K562 (cell line): ENCODE results near the gene SMC4. TPM values are rescaled to one million over a fixed set of nuclear protein-coding genes. Genes with fewer than 3 reads are reported as not detected.
A peak's percentile ranks its signal among the peaks of the same experiment; 100 is the strongest.

ENCODE experiments used
- ATAC-seq: fragments of 200-7000 bp; cut with Tn5 transposase; 3 replicates; pipeline ENCODE4 v1.9.1; 2020; ENCODE audit warnings: moderate library complexity
- BruUV-seq: library from RNA; stranded (reverse); fragments of 400-500 nt; replicated peaks from 2 replicates; lab custom pipeline; 2021; lab: Mats Ljungman, UMichigan
- CTCF ChIA-PET: fragments of 300-600 bp; formaldehyde crosslinking; extraction: SDS; loops from one replicate; lab custom pipeline; 2021; ENCODE audit warnings: low intra/inter-chr PET ratio; lab: Yijun Ruan, JAX
- POLR2A ChIA-PET: fragments of 300-600, 350-650 bp; sonication (Branson Sonifier 250); formaldehyde crosslinking; extraction: SDS; loops from one replicate; lab custom pipeline; 2021; ENCODE audit warnings: antibody characterized with exemption, inconsistent platforms; lab: Yijun Ruan, JAX
- DNase-seq, 4 experiments: peaks; one replicate each; pipeline versions ENCODE4 v3.0.0 to v3.0.0-alpha.2; 2011 to 2018; ENCODE audit warnings: low spot score in 3 of 4, mixed read lengths in 3 of 4; ENCODE audit errors: extremely low read depth in 1 of 4
- FAIRE-seq: peaks from 2 replicates; lab custom pipeline; 2011; peaks lifted over from hg19 to GRCh38; lab: Jason Lieb, UNC
- H2AFZ ChIP-seq: 2 replicates; pipeline ENCODE4 v1.6.0; 2011; ENCODE audit warnings: low read depth, low read length, control low read depth, inconsistent platforms
- H3K27ac ChIP-seq: fragments of 200-600 bp; 3 replicates; pipeline ENCODE4 v1.8.0; 2011; ENCODE audit warnings: low read depth, mild to moderate bottlenecking, control low read depth, inconsistent platforms, low read length, moderate library complexity, mixed read lengths; ENCODE audit errors: extremely low read depth
- H3K27me3 ChIP-seq, 2 experiments: fragments of 300-600 bp in 1 of 2; 2 replicates in 1 of 2; 3 replicates in 1 of 2; pipeline versions ENCODE4 v1.6.0 to v1.8.0; 2011; ENCODE audit warnings: inconsistent platforms in 2 of 2, low read length in 2 of 2, mild to moderate bottlenecking in 1 of 2, mixed read lengths in 1 of 2, moderate library complexity in 1 of 2; ENCODE audit not compliant: control insufficient read depth in 2 of 2, insufficient read depth in 2 of 2
- H3K36me3 ChIP-seq: fragments of 300-600 bp; 3 replicates; pipeline ENCODE4 v1.8.0; 2011; ENCODE audit warnings: mild to moderate bottlenecking, low read length, inconsistent platforms; ENCODE audit not compliant: control insufficient read depth, insufficient read depth
- H3K4me1 ChIP-seq, 2 experiments: fragments of 200-600 bp in 1 of 2; replicated peaks in 1 of 2; 2 replicates in 1 of 2; 3 replicates in 1 of 2; pipeline versions ENCODE4 v1.5.1 to v1.8.0; 2011; ENCODE audit warnings: inconsistent platforms in 2 of 2, low read length in 2 of 2, mild to moderate bottlenecking in 1 of 2, mixed read lengths in 1 of 2, moderate library complexity in 1 of 2; ENCODE audit not compliant: control insufficient read depth in 2 of 2, insufficient read depth in 2 of 2
- H3K4me2 ChIP-seq: 2 replicates; pipeline ENCODE4 v1.6.1; 2011; ENCODE audit warnings: low read length, control low read depth, inconsistent platforms, mixed read lengths; ENCODE audit not compliant: insufficient read depth
- H3K4me3 ChIP-seq: fragments of 200-600 bp; sonication (generic), shearing (Covaris generic); 2 replicates; pipeline ENCODE4 v1.5.1; 2016; ENCODE audit warnings: control low read depth, inconsistent platforms
- H3K79me2 ChIP-seq: fragments of 200-600 bp; 3 replicates; pipeline ENCODE4 v1.8.0; 2011; ENCODE audit warnings: low read length, inconsistent platforms; ENCODE audit not compliant: control insufficient read depth, insufficient read depth
- H3K9ac ChIP-seq, 2 experiments: 2 replicates each; pipeline versions ENCODE4 v1.6.0 to v1.6.1; 2011; ENCODE audit warnings: low read depth in 2 of 2, low read length in 2 of 2, control low read depth in 1 of 2, inconsistent platforms in 1 of 2, mild to moderate bottlenecking in 1 of 2, mixed read lengths in 1 of 2; ENCODE audit not compliant: insufficient read depth in 1 of 2
- H3K9me1 ChIP-seq: one replicate; pipeline ENCODE4 v1.6.0; 2011; ENCODE audit warnings: inconsistent platforms, mild to moderate bottlenecking, low read length, moderate library complexity; ENCODE audit not compliant: control insufficient read depth, insufficient read depth
- H3K9me3 ChIP-seq: replicated peaks from 2 replicates; pipeline ENCODE4 v1.5.1; 2011; ENCODE audit warnings: low read depth, low read length, inconsistent platforms; ENCODE audit not compliant: control insufficient read depth, insufficient read depth
- H4K20me1 ChIP-seq: replicated peaks from 2 replicates; pipeline ENCODE4 v1.6.1; 2011; ENCODE audit warnings: low read length, inconsistent platforms, mixed read lengths; ENCODE audit not compliant: control insufficient read depth, insufficient read depth
- ETS1 ChIP-seq: conservative IDR thresholded peaks from 2 replicates; pipeline ENCODE4 v1.6.1; 2011; ENCODE audit warnings: low read depth, mild to moderate bottlenecking, low read length; ENCODE audit not compliant: control insufficient read depth
- HNRNPH1 ChIP-seq: fragments of 200-400 bp; formaldehyde crosslinking; optimal IDR thresholded peaks from 2 replicates; pipeline ENCODE3; 2017; ENCODE audit warnings: low read depth, mild to moderate bottlenecking, low read length, moderate library complexity
- KDM4B ChIP-seq, 2 experiments: fragments of 450-650 bp in 1 of 2; sonication (generic) in 1 of 2; IDR thresholded peaks; 2 replicates each; pipeline ENCODE4 v1.6.1; 2016 to 2017; ENCODE audit warnings: borderline replicate concordance in 2 of 2, antibody characterized with exemption in 1 of 2, low read depth in 1 of 2, mild to moderate bottlenecking in 1 of 2
- NFXL1 ChIP-seq: fragments of 450-650 bp; formaldehyde crosslinking; IDR thresholded peaks from 2 replicates; pipeline ENCODE4 v1.4.0; 2021; ENCODE audit warnings: mild to moderate bottlenecking
- RB1 ChIP-seq: fragments of 450-650 bp; IDR thresholded peaks from 2 replicates; pipeline ENCODE4 v1.6.1; 2017; ENCODE audit warnings: low read depth, mild to moderate bottlenecking
- ZNF561 ChIP-seq: fragments of 450-650 bp; formaldehyde crosslinking; conservative IDR thresholded peaks from 2 replicates; pipeline ENCODE4 v1.4.0; 2020; ENCODE audit warnings: mild to moderate bottlenecking, moderate library complexity
- ZNF707 ChIP-seq: fragments of 250-450 bp; sonication (Bioruptor Pico); conservative IDR thresholded peaks from 2 replicates; pipeline ENCODE4 v1.8.0; 2022; ENCODE audit warnings: inconsistent platforms, mild to moderate bottlenecking, moderate library complexity
- ZSCAN29 ChIP-seq: fragments of 450-650 bp; IDR thresholded peaks from 2 replicates; pipeline ENCODE4 v1.6.1; 2017
- WGBS: fragments of 100-300 bp; shearing (Covaris generic); methylation state at CpG from one replicate; pipeline ENCODE4 v1.1.6; 2016; ENCODE audit warnings: low coverage, mixed read lengths; ENCODE audit not compliant: insufficient coverage; ENCODE audit errors: missing lambda C conversion rate; 5-methylcytosine and 5-hydroxymethylcytosine counted together
- in situ Hi-C: fragments of 300-500 bp; cut with MboI; formaldehyde crosslinking; loops from 4 replicates; pipeline ENCODE4 v1.15.0; 2018; ENCODE audit warnings: inconsistent platforms, mixed read lengths
- intact Hi-C: fragments of 100-400 bp; cut with micrococcal nuclease; formaldehyde crosslinking; loops from 2 replicates; pipeline ENCODE4 v1.14.2; 2022
- polyA plus RNA-seq, 8 experiments: library from polyadenylated mRNA; depleted of rRNA in 4 of 8; stranded (reverse) in 5 of 8; unstranded in 3 of 8; fragments of >200 nt; fragmentation: Nextera tagmentation in 2 of 8; fragmentation: Illumina TruSeq in 1 of 8; extraction: Ambion mirVana in 2 of 8; extraction: Trizol in 1 of 8; gene quantifications; 2 replicates each; pipeline versions ENCODE4 v1.2.1 to v1.2.3, GENCODE V29; 2011 to 2014; ENCODE audit warnings: inconsistent platforms in 1 of 8, missing spikeins in 1 of 8
- total RNA-seq, 7 experiments: library from RNA; depleted of rRNA in 6 of 7; stranded (reverse); fragments of >200 nt in 6 of 7; fragmentation: Illumina TruSeq in 2 of 7; extraction: Trizol in 2 of 7; gene quantifications; 2 replicates each; pipeline versions ENCODE4 v1.2.1 to v1.2.3, GENCODE V29; 2011 to 2021; ENCODE audit warnings: low replicate concordance in 1 of 7
- TF ChIP-seq, protein P1 (sequence below): fragments of 250-450 bp; sonication (Bioruptor Pico); IDR thresholded peaks from 2 replicates; pipeline ENCODE4 v1.5.1; 2021; ENCODE audit warnings: mild to moderate bottlenecking

SMC4 gene
- total and polyA plus RNA-seq, 9 of the 15 experiments (the other 6 are each of a cell fraction or from before 2014, with no cell fraction given), result 87.9 to 347 (median 176) TPM

DNA sequence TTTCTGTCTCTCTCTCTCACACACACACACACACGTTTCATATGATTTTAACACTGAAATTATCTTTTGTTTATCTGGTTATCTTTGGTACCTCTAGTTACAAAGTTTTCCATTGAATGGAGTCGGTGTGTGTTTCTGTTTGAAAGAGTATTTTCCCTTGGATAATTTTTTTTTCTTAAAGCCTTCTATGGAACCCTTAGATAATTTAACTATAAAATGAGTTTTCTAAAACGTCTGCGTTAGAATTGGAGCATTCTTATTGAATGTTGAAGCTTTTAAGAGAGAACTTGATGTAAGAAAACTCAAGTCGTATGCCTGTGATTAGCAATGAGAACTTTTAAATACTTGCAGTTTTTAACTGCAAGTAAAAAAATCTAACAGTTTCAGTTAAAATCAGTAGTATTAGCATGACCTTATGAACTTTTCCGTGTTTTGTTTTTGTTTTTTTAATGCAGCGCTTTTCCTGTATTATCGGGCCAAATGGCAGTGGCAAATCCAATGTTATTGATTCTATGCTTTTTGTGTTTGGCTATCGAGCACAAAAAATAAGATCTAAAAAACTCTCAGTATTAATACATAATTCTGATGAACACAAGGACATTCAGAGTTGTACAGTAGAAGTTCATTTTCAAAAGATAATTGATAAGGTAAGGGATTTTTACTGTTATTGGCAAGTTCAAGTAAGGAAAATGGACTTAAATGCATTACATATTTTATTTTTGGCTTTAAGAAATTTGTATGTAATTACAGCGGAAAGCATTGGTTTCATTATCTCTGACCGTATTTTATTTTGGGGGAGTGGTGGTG lies 3.0 kb downstream of the SMC4 start (continued):
- no peak for TF ChIP-seq KDM4B (IDR thresholded peaks at IDR 0.05; ENCODE audit: borderline replicate concordance in 2 of 2, low read depth in 1 of 2)

DNA sequence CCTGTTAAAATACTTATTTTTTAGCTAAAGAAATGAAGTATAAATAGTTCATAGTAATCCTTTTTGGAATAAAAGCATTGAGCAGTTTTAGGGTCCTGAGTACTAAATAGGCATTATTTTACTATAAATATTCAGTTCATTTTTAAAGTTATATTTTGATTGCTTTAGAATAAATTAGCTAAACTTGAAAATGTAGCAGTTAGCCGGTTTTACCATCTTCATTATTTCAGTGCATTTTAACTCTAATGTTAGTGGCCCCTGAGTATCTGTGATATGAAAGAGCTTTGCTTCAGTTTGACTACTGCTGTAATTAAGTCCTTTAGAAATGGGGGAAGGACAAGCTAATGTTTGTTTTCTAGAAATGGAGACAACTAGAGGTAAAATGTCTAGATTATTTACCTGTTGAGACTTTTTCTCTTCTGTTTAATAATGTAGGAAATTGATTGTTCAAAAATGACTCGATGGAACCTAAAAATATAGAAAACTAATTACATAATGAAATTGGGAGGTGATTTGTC lies 3.6 kb downstream of the SMC4 start:
- peak overlapping the region in 1 of 2 experiments; percentile 98; a peak in 2 of 4 replicates for H3K9ac ChIP-seq
- intact Hi-C loops, result loop anchor here (5.0 kb wide), 2 partner anchors 71 to 176 kb away; partner anchors contain the start of gene C3orf80

More for the DNA sequence above, 3.6 kb downstream of the SMC4 start:
- Histone ChIP-seq H3K4me1 (peaks cover 0 to 5% of the 10 kb centered on the region in 2 experiments; a peak in 3 of 5 replicates), H3K9me1 (no peaks in the 10 kb centered on the region), H3K27ac (peak overlapping the region; percentile 31; the same call in 2 of the 3 replicates), H3K36me3 (peaks cover 72% of the 10 kb centered on the region), H2AFZ (no peak overlapping the region), H3K79me2 (peaks cover 95% of the 10 kb centered on the region), H3K9me3 (no peaks in the 10 kb centered on the region), H3K27me3 (no peaks in the 10 kb centered on the region), H3K4me3 (peak overlapping the region; percentile 71), H4K20me1 (peaks cover 30% of the 10 kb centered on the region), H3K4me2 (peak overlapping the region; percentile 95)
- DNase-seq (no peak), ATAC-seq (no peak), FAIRE-seq (no peak)
- WGBS, result 5% methylated on average over 2 of the region's 2 CpGs
- ChIA-PET POLR2A (interaction anchor here (0.5 to 2.9 kb wide), 4 partner anchors 8 to 240 kb away, joined by 3 to 23 read pairs (median 4); no protein-coding TSS in a partner anchor), CTCF (no interaction called here)
- BruUV-seq, result no TSS peak
- in situ Hi-C loops, result no loop called here
- TF ChIP-seq HNRNPH1 (no peak), ETS1 (no peak), ZSCAN29 (no peak), NFXL1 (CRISPR knock-in tag) (no peak), ZNF561 (CRISPR knock-in tag) (no peak), ZNF707 (no peak), RB1 (no peak)
- TF ChIP-seq, protein P1, sequence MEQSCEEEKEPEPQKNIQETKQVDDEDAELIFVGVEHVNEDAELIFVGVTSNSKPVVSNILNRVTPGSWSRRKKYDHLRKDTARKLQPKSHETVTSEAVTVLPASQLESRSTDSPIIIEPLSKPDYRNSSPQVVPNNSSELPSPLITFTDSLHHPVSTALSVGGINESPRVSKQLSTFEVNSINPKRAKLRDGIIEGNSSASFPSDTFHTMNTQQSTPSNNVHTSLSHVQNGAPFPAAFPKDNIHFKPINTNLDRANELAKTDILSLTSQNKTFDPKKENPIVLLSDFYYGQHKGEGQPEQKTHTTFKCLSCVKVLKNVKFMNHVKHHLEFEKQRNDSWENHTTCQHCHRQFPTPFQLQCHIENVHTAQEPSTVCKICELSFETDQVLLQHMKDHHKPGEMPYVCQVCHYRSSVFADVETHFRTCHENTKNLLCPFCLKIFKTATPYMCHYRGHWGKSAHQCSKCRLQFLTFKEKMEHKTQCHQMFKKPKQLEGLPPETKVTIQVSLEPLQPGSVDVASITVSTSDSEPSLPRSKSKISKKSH, result no peak
